ENCODE data around the gene OPN1SW.

DNA sequence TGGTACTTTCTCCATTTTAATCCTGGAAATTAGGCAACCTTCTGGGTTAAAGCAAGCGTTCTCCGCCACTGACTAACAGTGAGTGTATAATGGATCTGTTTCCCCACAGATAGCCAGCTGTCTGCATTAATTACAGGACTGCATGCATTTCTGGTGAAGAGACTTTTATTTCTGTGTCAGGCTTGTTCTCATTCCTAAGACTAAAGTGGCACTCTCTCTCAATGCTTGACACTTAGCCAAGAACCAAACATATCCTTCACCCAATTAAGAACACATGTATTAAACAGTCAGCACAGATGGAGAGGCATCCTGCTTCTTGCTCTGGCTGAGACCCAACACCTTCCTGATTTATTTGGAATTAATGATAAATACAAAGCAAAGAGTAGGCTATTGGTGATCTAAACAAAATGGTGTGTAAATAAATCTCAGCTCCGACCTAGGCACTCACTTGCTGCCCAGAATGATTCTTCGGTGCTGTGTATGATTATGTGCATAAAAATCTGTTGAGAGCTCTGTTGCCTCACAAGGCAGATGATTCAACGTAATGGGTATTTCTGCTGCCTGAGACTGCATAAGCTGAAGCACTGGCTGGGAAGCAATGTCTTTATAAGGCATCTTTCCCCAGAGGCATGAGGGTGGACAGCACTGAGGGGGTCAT, 19.6 kb downstream of the OPN1SW start:
- TF ChIP-seq ZNF274 (IDR thresholded peaks at IDR 0.05; ENCODE audit: low read depth, low read length) = no peak
- no peak for TF ChIP-seq YY1 (IDR thresholded peaks at IDR 0.05; ENCODE audit: insufficient read depth, insufficient read length)

Measured in NT2/D1 (cell line).